ENCODE measurements around the gene SRL.
"Not testable (repeated sequence)": the region's sequence is repeated elsewhere in the genome, so short reads cannot be mapped to it uniquely, and the experiment has no call there.

SRL gene

DNA sequence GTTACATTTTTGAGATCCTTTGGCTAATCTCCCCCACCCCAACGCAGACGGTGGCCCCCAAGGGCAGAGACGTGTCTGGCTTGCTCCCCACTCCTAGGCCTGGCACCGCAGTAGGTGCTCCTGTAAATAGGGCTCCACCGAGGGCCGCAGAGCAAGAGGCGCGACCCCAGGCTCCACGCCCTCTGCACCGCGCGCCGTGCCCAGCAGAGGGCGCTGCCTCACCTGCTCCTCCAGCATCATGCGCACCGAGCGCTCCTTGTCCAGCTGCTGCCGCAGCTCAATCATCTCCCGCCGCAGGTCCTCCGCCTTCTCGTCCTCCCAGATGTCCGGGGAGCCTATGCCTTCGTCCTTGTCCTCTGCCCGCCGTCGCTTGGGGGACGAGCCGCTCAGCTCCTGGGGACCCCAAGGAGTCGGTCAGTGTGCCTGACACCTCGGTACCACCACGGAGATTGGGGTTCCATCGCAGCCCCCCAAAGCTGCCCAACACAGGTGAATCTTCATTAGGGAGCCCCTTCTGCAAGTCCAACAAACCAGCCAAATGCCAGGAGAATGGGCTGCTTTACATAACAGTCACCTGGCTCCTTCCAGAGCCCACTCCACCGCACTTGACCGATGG is 19.8 kb upstream of the SRL start:
- DNase-seq (ENCODE audit: low read depth in 2 of 2): no peak

DNA sequence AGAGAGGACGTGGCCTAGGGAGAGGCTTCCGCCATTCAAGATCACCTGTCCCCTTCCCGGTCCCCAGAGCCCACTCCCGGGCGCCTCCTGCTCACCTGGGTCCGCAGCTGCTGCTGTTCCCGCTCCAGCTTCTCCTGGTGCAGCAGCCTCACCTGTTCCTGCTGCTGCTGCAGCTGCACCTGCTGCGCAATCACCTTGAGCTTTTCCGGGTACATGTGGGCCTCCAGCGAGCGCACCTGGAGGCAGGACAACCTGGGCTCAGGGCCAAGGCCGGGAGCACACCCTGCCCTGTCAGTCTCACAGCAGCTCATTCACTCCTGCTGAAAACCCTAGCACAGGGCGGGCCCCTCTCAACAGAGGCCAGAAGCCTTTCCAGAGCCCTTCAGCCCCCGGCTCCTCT is 18.5 kb upstream of the SRL start:
- no peak for DNase-seq (ENCODE audit: low read depth in 2 of 2)

DNA sequence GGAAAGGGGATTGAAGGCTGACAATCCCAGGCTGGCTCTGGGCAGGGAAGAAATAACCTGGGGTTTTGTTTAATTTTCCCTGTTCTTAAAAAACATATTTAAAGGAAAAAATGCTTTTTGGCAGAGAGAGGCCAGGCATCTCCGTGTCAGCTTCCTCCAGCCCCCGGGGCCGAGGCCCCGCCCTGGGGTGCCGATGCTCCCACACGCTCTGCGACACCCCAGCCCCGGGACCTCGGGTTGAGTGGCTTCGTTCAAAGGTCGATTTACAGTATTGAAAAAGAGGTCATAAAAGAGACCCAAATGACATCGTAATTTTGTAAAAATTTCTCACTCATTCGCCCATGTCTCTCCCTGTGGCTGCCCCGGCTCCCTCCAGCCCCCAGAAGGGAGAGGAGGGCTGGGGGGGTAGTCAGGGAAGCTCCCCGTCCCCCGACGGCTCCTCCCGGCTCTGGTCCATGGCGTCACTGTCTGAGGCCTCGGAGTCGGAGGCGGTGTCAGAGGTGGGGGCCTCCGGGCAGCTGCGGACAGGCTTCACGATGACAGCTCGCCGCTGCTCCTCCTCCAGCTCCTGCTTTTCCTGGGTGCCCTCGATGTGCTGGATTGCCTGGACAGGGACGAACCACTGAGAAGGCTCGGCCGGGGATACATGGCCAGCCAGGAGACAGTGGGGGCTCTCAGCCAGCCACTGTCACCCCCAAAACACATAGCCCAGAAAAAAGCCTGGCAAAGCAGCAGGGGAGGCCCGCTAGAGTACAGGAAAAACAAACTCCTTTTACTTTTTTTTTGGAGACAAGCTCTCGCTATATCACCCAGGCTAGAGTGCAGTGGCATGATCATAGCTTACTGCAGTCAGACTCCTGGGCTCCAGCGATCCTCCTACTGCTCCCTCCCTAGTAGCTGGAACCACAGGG is 16.0 kb upstream of the SRL start:
- DNase-seq (ENCODE audit: low read depth in 2 of 2): no peak

DNA sequence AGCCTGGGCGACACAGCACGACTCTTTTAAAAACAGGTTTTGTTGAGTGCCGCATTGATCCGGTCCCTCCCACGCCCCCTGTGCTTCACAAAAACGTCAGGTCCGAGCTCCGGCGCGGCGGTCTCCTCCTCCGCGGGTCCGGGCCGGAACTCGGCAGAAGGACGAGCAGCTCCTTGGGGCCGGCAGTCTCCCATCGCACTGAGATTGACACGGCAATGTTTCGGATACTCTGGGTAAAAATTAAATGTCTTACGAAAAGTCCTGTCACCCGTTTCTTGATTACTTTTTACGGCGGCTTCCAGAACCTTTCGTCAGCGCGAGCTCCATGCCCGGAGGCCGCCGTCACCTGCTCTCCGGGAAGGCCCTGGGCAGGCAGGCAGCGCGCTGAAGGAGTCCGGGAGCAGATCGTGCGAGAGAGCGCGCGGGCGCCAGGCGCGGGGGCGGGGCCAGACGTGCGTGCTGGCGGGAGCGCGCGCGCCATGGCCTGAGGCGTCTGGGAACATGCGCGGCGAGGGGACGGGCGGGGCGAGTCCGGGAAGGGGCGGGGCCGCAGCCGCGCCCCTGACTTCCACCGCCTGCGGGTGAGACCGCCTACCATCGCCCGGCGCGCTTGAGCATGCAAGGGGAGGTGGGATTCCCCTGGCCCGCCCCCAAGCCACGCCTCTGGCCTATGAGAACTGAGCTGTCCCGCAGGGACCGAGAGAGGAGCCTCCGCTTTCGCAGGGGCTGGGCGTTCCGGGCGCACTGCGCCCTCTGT is 11.7 kb upstream of the SRL start:
- peak; percentile 97 for DNase-seq (ENCODE audit: low read depth in 2 of 2)

DNA sequence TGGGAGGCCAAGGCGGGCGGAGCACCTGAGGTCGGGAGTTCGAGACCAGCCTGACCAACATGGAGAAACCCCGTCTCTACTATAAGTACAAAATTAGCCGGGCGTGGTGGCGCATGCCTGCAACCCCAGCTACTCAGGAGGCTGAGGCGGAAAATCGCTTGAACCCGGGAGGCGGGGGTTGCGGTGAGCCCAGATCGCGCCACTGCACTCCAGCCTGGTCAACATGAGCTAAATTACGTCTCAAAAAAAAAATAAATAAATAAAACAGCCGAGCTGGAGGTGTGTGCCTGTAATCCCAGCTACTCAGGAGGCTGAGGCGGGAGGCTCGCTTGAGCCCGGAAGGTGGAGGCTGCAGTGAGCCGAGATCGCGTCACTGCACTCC is 11.1 kb upstream of the SRL start:
- DNase-seq (ENCODE audit: low read depth in 2 of 2): not testable (repeated sequence)

DNA sequence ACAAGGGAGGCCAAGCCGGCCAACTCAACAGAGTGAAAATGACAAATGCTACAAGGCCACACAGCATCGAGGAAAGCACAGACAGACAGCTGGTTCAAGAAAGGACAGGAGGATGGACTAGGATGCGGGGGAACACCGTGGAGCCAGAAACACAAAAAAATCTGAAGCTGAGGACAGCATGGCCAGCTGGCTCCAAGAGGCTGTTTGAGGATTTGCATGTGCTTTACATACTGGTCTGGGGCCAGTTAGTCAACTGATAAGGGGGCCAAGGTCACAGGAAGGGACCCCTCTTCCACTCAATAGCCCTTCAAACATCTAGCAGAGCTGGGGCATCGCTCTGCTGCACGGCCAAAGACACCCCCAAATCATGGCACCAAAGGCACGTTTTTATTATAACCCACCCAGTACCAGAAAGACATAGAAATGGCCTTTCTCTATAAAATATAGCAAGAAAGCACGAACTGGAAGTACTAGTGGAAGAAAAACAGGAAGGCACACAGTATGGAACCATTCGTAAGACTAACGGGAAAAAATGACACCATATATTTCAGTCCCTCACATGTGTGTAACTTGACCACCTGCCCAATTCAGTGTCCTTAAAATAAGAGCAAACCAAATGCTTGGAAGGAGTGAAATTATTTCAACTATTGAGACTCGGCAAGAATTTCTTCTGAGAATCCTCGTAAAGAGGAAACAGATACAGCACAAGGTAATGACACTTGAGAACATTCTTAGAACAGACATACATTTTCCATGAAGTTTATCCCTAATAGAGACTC is 7.8 kb upstream of the SRL start:
- DNase-seq (ENCODE audit: low read depth in 2 of 2): no peak

DNA sequence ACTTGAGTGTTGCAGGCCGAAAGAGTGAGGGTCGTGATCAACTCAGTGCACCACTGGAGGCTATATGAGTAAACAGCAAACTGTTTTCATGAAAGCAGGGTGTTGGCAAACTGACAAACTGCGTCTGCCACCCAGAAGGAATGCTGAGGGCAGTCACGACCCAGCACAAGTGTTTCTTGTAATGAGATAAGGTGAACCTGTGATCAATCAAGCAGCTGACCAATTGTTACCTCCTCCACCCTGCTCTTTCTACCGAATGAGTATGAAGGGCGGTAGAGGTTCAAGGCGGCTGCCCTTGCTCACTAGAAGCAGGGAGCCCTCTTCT is 5.5 kb upstream of the SRL start:
- no peak for DNase-seq (ENCODE audit: low read depth in 2 of 2)

DNA sequence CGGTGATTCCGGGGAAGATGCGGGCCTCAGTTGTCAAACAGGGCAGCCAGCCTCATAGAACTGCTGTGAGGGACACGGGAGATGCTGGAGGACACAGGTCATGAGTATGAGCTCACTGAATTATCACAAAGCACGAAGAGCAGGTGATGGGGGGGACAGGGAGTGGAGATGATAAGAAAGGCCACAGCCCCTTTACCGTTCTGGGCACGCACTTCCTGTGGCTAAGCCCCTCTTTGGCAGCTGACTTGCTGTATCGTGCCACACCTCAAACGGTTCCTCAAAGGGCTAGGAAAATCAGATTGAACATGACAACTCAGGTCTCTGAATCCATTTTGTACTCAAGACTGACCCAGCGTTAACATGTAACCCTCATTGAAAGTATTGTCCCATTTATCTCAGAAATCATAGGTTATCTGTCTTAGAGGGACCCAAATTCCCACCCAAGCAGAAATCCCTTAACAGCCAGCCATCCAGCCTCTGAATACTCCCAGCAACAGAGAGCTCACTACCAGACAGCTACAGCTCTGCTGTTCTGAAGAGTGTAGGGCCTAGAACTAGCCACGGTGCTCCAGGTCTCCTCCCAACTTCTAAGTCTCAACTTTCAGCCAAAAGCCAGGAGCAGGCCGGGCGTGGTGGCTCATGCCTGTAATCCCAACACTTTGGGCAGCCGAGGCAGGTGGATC is 5.0 kb upstream of the SRL start:
- DNase-seq (ENCODE audit: low read depth in 2 of 2): no peak

DNA sequence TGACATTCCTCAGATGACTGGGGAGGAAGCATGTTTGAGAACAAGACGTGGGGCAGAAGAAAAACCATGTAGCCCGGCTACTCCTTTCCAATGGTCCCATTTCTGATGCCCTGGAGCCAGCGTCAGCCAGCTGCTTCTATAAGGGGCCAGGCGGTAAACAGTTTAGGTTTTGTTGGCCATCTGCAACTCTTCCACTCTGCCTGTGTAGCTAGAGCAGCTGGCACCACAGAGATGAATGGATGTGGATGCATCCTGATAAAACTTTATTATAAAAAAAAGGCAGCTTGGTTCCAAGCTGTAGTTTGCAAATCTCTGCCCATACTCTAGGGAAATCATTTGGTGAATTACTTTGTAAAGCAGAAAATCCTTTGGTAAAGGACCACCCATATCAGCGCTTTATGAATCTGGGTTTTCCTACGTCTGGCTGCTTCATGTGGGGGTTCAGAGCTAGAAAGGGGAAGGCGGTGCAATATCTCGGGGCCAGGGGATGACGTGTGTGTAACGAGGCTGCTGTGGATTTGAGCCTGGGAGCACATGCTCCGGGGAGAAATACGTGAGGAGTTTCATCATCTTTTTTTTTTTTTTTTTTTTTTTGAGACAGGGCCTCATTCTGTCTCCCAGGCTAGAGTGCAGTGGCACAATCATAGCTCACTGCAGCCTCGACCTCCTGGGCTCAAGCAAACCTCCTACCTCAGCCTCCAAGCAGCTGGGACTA is 3.4 kb upstream of the SRL start:
- no peak for DNase-seq (ENCODE audit: low read depth in 2 of 2)

DNA sequence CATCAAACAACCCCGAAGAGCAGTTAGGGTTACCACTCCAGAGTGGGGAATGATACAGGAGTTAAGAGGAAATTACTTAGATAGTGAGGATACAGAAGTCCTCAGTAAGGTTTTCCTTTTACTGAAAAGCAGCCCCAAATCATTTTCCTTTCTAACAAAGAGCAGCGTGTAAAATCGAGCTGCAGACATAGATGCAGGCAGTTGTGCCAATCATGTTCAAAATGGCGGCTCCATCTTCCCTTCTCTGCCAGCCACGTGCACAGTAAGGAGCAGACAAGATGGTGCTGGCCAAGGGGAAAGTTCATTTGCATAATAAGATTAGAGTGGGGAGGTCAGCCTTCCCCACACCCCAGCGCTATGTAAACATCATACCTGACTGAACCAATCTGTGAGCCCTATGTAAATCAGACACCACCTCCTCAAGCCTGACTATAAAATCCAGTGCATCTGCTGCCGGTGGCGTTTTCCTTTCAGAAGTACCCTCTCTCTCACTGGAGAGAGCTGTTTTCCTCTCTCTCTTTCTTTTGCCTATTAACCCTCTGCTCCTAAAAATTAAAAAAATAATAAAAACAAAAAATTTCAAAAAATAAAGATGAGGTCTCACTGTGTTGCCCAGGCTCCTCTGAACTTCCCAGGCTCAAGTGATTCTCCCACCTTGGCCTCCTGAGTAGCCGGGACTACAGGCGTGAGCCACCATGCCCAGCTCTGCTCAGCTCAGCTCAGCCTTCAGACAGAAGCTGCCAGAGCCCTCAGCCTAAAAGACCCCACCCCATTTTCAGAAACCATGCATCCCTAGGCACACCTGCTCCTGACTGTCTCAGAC is 2.6 kb upstream of the SRL start:
- DNase-seq (ENCODE audit: low read depth in 2 of 2): no peak

DNA sequence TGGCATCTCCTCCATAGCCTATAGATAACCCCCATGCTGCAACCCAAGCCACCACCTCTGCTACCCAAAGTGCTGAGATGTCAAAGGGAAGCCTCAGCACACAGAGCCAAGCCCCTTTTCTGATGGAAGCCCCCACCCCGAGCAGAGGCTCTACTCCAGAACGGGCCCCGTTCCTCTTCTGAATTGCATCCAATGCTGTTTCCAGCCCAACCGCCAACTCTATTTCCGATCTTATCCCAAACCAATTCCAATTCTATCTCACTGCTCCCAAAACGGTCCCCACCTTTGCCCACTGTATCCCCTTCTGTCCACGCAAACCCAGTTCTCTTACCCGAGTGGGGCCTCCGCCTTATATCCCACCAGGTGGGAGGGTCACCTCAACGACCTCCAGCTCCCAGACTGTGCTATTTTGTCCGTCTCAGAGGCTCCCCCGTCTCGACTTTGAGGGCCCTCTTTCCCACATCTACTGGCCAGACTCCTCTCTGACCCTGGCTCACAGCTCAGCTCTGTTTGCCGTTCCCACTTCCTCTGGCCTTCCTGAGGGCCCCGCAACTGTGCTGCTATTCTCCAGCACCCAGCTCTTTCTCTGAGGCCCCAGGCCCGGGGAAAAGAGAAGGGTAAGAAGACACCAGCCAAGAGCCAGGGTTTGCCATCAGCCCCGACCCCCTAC is 487 bp downstream of the SRL start:
- DNase-seq (ENCODE audit: low read depth in 2 of 2): no peak

DNA sequence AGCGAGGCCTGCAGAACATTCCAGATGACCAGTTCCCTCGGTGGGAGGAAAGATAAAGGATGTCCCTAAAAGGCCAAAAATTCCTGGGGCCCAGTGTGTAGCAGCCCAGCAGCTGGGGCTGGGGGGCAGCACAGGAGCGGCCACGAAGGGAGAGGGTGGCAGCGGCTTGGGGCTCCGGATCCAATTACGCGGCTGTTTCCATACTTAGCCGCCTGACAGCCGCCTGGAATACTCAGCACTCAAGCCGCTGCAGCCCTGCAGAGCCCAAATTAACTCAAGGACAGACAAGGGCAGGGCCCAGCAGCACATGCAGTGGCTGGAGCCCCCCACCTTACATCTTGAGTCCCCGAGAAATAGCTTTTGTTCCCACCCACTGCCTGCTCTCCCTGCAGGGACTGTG is 1.3 kb downstream of the SRL start:
- no peak for DNase-seq (ENCODE audit: low read depth in 2 of 2)

DNA sequence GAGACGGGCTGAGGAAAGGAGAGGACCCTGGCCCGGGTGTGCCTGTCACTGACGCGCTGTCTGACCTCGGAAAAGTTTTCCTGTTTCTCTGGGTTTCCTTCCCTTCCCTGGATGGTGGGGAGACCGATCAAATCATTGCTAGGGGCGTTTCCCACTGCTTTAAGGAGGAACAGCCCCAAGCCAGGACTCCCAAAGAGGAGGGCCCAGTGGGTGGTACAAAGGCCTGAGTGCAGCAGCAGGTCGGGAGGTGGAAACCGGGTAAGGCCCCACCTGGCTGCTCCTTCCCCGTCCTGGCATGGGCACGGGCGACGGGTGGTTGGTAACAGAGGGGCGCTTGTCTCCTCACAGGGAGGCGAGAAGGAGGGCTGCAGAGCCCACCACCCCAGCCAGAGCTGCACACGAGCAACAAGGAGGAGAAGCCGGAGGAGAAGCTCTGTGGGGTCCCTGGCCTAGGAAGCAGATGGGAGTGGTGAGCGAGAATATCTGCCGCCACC is 2.2 kb downstream of the SRL start:
- DNase-seq (ENCODE audit: low read depth in 2 of 2): no peak

DNA sequence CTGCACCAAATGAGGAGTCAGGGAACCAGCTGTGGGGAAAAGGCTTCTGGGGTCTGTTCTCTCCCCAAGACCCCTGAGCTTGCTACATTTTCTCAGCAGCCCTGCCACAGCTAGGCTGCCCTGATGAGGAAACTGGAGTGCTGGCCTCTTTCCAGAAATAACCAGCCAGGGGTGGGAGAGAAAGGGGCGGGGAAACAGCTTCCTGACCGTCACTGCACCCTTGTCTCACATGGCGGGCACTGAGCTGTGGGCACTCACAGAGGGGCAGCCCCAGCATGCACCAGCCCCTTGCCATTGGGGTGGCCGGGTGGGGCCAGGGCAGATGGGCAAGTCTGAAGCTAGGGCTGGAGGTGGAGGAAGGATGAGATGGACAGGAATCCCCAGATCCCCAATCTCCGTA is 2.9 kb downstream of the SRL start:
- DNase-seq (ENCODE audit: low read depth in 2 of 2): no peak

DNA sequence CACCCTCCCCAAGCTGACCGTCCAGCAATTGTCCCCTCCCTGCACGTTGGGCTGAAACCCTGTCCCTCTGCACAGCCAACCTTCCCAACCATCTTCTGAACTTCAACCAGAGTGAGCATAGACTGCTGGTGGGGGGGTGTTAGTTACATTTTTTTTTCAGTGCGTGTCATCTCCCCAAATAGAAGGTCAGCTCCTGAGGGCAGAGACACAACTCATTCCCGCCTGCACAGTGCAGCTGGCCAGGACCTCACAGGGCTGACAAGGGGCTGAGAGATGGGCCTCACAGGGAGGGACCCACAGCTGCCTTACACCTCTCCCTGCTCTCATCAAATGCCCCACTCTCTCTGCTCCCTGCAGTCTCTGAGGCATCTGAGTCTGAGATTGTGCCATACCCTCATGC is 8.4 kb downstream of the SRL start:
- DNase-seq (ENCODE audit: low read depth in 2 of 2): no peak

DNA sequence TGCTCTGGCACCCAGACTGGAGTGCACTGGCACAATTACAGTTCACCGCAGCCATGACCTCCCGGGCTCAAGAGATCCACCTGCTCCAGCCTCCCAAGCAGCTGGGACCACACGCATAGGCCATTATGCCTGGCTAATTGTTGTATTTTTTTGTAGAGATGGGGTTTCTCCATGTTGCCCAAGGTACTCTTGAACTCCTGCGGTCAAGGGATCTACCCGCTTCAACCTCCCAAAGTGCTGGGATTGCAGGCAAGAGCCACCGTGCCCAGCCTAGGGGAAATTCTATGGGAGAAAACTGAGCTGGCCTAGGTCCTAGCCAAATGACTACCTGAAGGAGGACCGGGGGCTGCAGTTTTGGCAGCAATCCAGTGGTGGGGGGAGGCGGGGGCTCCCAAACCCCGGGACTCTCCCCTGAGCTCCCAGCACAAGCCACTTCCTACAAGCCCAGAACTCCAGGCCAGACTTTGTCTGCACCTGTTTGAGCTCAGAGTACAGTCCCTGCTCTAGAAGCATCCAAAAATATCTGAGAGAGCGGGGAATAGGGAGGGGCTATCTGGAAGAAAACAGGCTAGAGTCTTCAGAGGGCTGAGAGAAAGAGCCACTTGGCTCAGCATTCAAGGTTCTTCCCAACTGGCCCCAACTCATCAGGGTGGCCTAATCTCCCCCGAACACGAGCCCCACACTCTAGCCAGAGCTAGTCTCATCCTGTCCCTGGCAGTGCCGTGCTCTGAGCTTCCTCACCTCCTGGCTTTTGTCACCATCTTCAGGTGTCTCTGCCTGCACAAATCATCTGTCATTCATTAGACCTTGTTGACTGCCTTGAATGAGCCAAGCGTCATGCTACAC is 9.1 kb downstream of the SRL start:
- no peak for DNase-seq (ENCODE audit: low read depth in 2 of 2)

DNA sequence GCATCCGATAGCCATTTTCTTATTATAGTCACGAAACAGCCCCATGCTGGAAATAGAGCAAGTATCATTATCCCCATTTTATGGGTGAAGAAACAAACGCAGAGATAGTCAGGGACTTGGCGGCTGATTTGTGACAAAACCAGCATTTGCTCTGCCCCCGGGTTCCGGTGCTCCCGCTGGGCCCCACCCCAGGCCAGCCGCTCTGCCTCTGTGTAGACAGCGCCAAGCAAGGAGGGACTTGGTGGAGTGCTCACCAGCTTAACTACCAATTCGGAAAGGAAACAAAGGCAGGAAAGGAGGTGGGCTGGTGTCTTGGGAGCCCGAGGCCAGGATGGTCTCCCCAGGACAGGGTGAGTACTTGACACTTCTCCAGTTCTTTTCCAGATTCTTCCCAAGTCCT is 10.0 kb downstream of the SRL start:
- no peak for DNase-seq (ENCODE audit: low read depth in 2 of 2)

DNA sequence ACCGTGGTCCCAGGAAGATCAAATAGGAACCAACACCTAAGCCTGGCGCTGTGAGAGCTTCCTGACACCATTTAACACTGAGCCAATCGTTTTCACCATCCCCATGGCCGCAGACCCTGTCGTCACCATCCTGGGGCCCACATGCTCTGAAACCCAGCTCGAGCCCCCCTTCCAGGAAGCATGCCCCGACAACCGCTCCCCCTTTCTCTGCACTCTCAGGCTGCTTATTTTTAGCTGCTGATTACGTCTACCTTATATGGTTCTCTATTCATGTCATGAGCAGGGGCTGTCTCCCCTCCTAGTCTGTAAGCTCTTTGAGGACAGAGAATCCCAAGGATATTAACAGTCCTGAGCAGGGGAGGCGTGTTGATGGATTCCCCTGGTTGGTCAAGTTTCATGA is 10.5 kb downstream of the SRL start:
- no peak for DNase-seq (ENCODE audit: low read depth in 2 of 2)

DNA sequence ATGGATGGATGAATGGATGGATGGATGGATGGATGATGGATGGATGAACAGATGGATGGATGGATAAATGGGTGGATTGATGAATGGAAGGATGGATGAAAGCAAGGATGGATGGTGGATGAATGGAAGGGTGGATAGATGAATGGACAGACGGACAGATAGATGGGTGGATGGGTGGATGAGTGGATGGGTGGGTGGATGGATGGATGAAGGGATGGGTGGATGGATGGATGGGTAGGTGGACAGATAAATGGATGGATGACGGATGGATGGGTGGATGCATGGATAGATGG is 14.9 kb downstream of the SRL start:
- DNase-seq (ENCODE audit: low read depth in 2 of 2): no peak
